Activated T-cell treated with anti-CD3 and anti-CD28 coated beads, Interleukin-2, amount 50 U/mL, for 1 hour (primary cell): ENCODE results near the gene TPSB2.
A peak's percentile ranks its signal among the peaks of the same experiment; 100 is the strongest.
"Not testable (repeated sequence)": the region's sequence is repeated elsewhere in the genome, so short reads cannot be mapped to it uniquely, and the experiment has no call there.

ENCODE experiments used
- DNase-seq: peaks from one replicate; pipeline ENCODE4 v3.0.0-alpha.2; 2020

Gene TPSB2

DNA sequence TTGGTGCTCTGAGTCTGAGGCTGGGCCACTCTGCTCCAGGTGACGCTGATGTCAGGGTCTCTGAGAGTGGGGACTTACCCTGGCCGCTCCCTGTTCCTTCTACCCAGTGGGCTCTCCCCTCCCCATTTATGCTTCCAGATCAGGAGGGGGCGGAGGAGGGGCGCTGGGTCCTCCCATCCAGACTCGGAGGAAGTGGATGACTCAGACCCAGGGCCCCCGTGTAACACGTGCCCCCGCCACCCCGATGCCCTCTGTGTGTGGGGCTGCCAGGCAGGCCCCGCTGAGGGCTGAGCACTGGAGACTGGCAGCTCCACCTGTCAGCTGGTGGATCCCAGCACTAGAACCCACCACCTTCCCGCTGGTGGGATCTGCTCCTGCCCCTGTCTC is at the start of gene TPSB2:
TSS of gene TPSB2 (minus strand) at position 101 of the 387 bp plus-strand sequence. CDS start 233 bp downstream, outside the sequence.
- DNase-seq = not testable (repeated sequence)

DNA sequence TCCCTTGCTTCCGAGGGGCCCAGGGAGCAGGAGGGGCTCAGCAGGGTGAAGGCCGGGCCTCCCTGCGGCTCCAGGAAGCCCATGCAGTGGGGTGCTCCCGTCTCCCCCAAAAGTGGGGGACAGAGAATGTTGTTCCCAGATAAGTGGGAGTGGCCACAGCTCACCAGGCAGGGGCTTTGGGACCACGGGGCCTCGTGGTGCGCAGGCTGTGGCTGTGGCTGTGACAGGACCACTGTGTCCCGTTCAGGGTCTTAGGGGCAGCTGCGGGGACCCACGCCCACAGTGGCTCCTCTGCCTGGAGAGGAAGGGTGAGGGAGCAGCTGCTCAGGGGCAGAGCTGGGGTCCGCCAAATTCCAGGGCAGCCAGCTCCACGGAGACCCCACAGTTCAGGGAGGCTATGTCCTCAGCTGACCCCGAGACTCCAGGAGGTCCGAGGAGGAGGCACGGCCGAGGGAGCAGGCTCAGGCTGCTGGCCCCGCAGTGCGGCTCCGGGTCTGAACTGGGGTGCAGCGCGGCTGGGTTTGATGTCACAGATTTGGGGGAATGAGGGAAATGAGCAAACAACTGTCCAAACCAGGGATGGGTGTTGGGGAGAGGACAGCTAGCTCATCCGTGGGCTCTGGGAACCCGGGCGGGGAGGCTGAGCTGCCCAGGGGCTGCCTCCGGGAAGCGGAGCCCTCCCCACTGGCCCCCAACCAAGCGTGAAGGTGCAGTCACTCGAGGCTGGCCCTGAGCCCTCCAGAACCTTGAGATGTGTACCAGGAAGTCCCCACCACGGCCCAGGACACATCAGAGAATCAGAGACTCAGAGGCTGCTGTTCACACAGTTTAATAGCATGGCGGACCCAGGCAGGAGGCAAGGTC is 49.3 kb upstream of the TPSB2 start:
- DNase-seq = no peak

DNA sequence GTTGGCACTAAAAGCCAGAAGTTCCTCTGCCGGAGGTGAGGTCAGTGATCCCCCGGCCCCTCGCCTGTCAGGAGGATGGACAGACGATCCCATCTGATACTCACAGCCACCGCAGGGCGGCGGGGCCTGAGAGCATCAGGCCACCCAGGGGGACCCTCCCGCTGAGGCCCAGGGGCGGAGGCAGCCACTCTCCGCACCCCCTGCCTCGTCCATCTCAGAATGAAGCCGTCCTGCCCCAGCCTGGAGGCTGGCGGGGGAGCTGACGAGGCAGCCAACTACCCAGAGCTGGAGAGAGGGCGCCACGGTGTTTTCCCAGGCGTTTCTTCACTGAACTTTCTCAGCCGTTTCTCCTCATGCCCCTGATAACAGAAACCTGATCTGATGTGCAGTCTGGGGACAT is 48.5 kb upstream of the TPSB2 start:
- no peak for DNase-seq

DNA sequence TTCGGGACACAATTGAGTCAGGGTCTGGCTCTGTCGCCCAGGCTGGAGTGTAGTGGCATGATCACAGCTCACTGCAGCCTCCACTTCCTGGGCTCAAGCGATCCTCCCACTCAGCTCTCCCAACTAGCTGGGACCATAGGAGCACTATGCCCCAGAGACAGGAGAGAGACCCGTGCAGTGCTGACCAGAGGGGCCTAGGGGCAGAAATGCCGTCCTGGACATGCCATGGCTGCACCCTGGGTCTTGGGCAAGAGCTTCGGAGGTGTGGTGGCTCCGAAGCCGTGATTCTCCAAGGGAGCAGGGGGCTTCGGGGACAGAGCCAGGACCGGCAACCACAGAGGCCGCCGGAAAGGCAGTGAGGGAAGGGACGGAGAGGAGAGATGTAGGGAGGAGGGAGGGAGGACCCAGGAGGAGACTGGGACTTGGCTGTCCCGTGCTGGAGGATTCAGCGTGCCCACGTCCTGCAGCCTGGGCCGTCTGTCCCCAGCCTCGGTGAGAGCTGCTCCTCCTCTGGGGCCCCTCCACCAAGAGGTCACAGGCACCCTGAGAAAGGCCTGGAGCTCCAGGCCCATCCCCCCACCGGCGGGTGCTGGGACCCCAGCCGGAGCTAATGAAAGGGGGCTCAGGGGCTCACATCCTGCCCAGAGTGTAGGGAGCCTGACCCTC is 47.8 kb upstream of the TPSB2 start:
- DNase-seq = no peak

DNA sequence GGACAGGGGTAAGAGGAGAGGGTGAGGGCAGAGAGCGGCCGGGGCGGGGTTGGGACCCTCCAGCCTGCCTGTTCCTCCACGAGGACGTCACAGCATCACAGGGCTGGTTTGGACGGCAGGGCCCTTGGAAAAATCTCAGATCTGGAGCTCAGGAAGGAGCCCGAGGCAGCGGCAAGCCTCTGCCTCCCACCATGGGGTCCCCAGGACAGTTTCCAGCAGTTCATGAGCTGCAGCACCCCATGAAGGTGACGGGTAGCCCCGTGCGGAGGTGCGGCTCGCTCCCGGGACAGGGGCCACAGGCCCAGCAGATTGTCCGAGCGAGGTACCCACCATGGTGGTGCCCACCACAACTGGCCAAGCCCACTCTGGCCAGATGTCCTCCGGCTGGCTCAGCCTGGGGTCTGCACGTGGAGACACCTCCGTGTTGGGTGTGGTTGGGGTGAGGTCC is 47.2 kb upstream of the TPSB2 start:
- DNase-seq = no peak

DNA sequence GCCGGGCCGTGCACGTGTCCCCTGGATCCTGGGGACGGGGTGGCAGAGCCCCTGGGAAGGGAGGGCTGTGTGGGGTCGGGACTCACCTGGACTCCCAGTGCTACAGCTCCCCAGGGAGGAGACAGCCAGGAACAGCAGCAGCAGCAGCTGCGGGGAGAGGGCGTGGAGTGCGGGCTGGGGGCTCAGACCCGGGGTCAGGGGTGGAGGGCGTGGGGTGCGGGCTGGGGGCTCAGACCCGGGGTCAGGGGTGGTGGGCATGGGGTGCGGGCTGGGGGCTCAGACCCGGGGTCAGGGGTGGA is 46.5 kb upstream of the TPSB2 start:
- DNase-seq = no peak

DNA sequence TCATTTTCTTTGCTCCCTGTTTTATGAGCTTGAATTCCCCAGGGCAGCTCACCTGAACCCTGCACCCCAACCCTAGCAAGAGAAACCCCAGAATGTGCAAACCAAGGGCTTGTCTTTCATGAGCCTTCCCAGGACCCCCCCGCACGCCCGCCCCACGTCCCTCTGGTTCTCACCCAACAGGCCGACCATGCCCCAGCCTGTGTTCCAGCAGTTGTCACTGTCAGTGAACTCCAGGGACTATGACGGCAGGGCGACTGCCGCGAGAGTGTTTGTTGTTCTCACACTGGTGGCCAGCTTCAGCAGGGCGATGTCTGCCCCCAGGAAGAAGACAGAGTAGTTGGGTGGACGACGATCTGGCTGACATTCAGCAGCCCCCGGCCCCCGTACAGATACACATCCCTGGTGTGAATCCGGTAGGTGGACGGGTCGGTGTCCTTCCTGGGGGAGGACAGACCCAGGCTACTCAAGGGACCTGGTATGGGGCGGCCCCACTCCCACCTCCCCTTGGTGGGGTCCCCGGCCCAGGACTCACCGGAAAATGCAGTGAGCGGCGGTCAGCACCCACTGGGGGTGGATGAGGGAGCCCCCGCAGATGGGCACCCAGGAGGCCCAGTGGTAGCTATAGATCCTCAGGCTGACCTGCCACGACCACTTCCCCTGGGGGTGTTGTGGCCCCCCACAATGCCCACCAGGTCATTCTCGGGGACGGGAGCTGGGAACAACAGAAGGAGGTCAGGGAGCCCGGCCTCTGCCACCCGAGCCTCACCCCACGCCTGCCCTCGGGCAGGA is 46.0 kb upstream of the TPSB2 start:
- no peak for DNase-seq

DNA sequence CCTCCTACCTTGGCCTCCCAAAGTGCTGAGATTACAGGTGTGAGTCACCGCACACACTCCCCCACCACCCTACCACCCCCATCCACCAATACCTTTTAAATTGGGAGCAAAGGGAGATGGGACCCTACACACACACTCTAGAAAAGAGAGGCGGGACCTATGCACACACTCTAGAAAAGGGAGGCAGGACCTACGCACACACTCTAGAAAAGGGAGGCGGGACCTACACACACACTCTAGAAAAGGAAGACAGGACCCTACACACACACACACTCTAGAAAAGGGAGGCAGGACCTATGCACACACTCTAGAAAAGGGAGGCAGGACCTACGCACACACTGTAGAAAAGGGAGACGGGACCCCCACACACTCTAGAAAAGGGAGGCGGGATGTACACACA is 44.8 kb upstream of the TPSB2 start:
- DNase-seq = no peak

DNA sequence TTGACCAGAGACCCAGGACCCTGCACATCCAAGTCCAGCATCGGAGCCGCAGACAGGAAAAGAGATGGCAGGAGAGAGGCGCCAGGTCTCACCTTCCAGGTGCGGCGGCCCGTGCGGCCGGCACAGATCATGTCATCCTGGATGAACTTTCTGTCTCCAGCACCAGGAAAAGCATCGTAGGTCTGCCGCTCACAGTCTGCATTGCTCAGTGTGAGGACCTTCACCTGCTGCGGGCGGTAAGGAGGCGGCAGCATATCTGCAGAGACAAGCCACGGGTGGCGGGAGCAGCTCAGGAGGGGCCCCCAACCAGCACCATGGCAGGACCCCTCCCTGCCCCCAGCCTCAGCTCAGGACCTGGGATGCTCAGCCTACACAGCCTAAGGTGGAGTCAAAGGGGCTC is 43.8 kb upstream of the TPSB2 start:
- DNase-seq = no peak

DNA sequence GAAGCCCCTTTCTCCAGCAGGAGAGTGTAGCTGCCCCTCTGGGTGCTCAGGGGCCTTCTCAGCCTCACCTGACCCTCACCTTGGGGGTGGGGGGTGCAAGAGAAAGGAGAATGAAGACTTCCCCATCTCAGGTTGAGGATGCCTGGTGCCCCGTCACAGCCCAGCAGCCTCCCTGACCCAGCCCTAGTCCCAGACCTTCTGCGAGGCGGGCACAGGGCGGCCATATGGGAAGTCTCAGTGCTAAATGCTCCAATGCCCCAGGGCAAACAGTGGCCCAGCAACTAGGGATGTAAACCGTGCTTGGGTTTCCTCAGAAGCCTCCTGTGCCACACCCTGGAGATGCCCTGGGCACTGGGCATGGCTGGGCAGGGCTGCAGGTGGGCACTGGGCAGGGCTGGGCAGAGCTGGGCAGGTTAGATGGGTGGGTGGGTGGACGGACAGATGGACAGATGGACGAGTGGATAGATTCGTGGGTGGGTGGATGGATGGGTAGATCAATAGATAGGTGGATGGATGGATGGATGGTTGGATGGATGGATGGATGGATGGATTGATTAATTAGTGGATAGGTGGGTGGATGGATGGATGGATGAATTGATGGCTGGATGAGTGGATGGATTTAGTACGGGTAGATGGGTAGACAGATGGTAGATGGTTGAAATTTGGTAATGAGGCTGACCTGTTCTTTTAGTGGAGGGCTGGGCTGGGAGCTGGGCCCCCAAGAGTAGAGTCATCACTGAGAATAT is 42.6 kb upstream of the TPSB2 start:
- no peak for DNase-seq

DNA sequence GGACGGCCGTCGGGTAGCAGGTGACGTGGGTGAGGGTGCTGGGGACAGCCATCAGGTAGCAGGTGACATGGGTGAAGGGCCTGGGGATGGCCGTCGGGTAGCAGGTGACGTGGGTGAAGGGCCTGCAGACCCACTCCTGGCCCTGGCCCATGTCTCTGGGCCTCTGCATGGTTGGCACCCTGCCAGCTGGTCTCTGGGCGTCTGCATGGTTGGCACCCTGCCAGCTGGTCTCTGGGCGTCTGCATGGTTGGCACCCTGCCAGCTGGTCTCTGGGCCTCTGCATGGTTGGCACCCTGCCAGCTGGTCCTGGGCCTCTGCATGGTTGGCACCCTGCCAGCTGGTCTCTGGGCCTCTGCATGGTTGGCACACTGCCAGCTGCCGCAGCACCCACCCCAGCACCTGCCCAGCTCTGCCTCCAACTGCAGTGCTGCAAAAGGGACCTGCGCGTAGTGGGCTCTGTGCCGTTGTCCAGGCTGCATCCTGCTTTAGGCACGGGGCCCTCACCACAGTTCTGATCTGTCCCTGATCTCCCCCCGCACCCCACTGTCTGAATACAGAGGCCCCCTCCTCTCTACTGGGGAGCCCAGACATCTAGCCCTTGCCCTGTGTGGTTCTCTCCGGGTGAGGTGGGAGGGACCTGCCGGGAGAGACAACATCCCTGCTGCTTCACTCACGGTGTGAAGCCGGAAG is 41.9 kb upstream of the TPSB2 start:
- peak; percentile 27 for DNase-seq

DNA sequence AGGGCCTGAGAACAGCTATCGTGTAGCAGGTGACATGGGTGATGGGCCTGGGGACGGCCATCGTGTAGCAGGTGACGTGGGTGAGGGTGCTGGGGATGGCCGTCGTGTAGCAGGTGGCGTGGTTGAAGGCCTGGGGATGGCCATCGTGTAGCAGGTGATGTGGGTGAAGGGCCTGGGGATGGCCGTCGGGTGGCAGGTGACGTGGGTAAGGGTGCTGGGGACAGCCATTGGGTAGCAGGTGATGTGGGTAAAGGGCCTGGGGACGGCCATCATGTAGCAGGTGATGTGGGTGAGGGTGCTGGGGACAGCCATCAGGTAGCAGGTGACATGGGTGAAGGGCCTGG is 41.4 kb upstream of the TPSB2 start:
- no peak for DNase-seq

DNA sequence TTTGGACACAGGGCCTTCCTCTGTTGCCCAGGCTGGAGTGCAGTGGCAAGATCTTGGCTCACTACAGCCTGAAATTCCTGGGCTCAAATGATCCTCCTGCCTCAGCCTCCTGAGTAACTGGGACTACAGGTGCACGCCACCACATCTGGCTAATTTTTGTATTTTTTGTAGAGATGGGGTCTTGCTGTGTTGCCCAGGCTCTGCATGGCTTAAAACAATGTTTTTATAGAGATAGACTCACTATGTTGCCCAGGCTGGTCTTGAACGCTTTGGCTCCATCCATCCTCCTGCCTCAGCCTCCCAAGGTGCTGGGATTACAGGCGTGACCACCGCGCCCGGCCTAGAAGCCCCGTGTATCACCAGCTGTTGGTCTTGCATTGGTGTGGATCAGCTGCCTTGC is 39.4 kb upstream of the TPSB2 start:
- DNase-seq = not testable (repeated sequence)

DNA sequence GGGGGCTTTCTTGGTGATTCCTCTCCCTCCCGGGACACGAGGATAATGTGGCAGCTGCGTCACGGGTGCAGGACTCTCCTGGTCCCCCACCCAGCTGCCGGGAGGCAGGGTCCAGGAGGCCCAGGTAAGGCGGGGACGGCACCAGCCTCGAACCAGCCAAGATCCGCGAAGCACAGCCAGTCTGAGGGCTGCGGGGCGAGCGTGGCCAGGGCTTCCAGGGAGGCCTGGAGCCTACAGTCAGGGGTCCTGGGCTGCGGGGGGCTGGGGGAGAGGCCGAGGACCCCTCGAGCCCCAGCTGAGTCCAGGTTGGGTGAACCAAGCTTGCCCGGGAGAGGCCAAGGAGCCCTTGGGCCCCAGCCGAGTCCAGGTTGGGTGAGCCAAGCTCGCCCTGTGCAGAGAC is 35.8 kb upstream of the TPSB2 start:
- no peak for DNase-seq

DNA sequence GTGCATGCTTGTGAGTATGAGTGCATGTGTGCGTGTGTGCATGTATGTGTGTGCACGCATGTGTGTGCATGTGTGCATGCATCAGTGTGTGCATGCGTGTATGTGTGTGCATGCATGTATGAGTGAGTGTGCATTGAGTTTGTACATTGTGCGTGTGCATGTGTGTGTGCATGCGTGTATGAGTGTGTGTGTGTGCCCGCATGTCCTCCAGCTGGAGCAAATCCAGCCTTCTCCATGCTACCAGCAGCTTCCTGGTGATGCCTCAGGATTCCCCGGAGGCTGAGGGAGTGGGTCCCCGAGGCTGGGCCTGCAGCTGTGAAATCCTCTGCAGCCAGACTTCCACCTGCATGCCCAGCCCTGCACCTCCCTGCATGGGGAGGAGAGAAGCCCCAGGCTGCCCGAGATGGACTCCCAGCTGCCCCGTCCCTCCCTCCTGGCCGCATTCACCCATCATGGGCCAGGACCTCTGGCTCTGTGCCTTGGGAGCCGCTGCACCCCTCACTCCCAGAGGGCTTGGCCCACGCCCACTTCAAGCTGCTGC is 35.2 kb upstream of the TPSB2 start:
- DNase-seq = no peak

DNA sequence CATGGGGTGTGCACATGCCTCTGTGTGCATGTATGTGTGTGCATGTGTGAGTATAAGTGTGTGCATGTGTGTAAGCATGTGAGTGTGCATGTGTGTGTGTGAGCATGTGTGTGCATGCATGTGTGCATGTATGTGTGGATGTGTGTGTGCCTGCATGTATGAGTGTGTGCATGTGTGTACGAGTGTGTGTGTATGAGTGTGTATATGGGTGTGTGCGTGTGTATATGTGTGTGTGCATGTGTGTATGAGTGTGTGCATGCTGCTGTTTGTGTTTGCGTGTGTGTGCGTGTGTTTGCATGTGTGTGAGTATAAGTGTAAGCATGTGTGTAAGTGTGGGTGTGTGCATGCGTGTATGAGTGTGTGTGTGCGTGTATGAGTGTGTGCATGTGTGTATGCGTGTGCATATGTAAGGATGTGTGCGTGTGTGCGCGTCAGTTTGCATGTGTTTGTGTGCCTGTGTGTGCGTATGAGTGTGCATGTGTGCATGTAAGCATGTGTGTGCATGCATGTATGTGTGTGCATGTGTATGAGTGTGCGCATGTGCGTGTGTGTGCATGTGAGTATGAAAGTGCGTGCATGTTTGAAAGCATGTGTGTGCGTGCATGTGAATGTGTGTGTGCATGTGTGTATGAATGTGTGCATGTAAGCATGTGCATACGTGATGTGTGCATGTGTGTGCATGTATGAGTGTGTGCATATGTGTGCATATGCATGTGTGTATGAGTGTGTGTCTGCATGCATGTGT is 34.5 kb upstream of the TPSB2 start:
- no peak for DNase-seq

DNA sequence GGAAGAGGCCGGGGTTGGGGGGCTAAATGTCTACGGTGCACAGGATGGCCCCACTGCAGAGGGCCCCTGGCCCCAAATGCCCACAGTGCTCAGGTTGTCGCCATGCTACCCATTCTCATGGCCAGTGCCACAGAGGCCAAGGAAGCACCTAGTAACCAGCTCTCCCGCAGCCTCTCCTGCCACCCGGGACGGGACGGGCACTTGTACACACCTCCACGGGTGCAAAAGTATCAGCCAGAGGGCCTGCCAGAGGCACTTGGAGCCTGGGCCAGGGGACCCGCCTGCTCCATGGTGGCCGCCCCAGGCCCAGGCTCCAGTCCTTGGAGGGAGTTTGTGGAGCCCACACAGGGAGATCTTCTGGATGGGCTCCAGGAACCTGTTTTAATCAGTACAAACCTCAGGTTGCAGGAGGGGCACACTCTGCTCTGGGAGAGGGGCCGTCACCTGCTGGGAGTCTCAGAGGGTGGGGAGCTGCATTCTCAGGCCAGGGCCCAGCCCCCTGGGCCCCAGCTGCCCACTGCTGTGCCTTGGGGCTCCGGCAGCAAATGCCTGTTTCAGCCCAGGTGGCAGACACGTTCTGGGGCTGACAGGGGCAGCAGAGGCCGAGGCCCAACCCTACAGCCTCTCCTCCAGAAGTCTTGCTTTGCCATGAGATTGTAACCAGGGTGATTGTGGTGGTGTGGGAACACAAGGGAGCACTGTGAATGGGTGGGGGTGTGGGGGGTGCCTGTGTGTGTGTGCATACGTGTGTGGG is 33.8 kb upstream of the TPSB2 start:
- no peak for DNase-seq

DNA sequence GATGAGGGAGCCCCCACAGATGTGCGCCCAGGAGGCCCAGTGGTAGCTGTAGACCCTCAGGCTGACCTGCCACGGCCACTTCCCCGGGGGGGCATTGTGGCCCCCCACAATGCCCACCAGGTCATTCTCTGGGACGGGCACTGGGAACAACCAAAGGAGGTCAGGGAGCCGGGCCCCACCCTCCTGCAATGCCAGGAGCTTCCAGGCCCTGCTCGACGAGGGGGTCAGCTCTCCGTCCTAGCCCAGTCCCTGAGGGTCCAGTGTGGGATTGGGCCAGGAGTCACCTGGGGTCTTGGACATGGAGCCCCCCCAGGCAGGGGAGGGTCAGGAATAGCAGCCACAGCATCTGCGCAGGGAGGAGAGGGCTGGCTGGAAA is 32.9 kb upstream of the TPSB2 start:
- no peak for DNase-seq

DNA sequence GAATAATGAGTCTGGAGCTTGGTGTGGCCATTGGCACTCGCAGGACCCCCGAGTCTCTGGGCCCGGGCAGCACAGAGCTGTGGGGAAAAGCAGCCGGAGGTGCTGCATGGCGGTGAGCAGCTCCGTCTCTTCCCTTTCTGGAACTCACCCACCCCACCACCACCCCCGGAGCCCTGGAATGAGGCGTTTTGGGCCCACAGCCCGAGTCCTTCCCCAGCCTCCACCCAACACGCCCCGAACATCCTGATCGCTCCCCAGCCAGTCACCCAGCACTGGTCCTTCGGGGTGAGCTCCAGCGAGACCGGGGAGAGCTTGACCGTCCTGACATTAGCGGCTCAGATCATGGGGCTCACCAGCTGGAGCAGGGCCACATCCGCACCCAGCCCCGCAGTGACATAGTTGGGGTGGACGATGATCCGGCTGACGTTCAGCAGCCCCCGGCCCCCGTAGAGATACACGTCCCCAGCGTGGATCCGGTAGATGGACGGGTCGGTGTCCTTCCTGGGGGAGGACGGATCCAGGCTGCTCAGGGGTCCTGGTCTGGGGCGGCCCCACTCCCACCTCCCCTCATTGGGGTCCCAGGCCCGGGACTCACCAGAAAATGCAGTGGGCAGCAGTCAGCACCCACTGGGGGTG is 32.3 kb upstream of the TPSB2 start:
- DNase-seq = no peak
